Thoracic aorta (tissue), 2 donors: Measurements from ENCODE around the gene PREX1. TPM values are rescaled to one million over a fixed set of nuclear protein-coding genes. Genes with fewer than 3 reads are reported as not detected.

Source experiments
- ATAC-seq: fragments of 150-250 bp; one replicate; pipeline ENCODE4 v1.8.0; 2017; ENCODE audit warnings: low read depth; ENCODE audit not compliant: insufficient number of reproducible peaks, low FRiP score
- DNase-seq: peaks from one replicate; pipeline ENCODE4 v3.0.0-alpha.2; 2020; ENCODE audit warnings: low spot score
- H3K27ac ChIP-seq, 2 donors: fragments of 200-600 bp; sonication (generic); 1 replicate in 1 of 2; 2 replicates in 1 of 2; pipeline ENCODE4 v1.5.1; 2016; ENCODE audit warnings: mild to moderate bottlenecking in 2 of 2, moderate library complexity in 2 of 2
- H3K27me3 ChIP-seq: fragments of 200-600 bp; sonication (generic); replicated peaks from 2 replicates; pipeline ENCODE4 v1.6.0; 2016; ENCODE audit warnings: mild to moderate bottlenecking; ENCODE audit not compliant: insufficient read depth
- H3K36me3 ChIP-seq: fragments of 200-600 bp; sonication (generic); one replicate; pipeline ENCODE4 v1.5.1; 2016
- H3K4me1 ChIP-seq, 2 donors: fragments of 200-600 bp; sonication (generic); 1 replicate in 1 of 2; 2 replicates in 1 of 2; pipeline versions ENCODE4 v1.5.1 to v1.6.0; 2016; ENCODE audit warnings: low read depth in 2 of 2, mild to moderate bottlenecking in 1 of 2; ENCODE audit not compliant: control insufficient read depth in 1 of 2
- H3K4me3 ChIP-seq: fragments of 200-600 bp; sonication (generic); 2 replicates; pipeline ENCODE4 v1.5.1; 2016; ENCODE audit warnings: mild to moderate bottlenecking
- H3K9me3 ChIP-seq: fragments of 200-600 bp; sonication (generic); 2 replicates; pipeline ENCODE4 v1.5.1; 2016
- CTCF ChIP-seq: fragments of 200-600 bp; sonication (generic); IDR thresholded peaks from one replicate; pipeline ENCODE4 v1.5.1; 2019; ENCODE audit warnings: antibody characterized with exemption
- total RNA-seq, 2 donors: library from RNA; depleted of rRNA; stranded (reverse); fragments of >200 nt; gene quantifications; one replicate each; pipeline versions ENCODE4 v1.1.0 to v1.2.3, GENCODE V29; 2016

The PREX1 gene
- total RNA-seq, 2 donors from 2014 or later, result 94.6 to 101 TPM

GRCh38 chr20:48727226-48727625, 100.6 kb downstream of the PREX1 start:
- Histone ChIP-seq H3K4me3 (no peak overlapping the region), H3K4me1 (peaks cover 34 to 53% of the 10 kb centered on the region in 2 donors), H3K9me3 (no peaks in the 10 kb centered on the region), H3K36me3 (no peaks in the 10 kb centered on the region), H3K27me3 (no peaks in the 10 kb centered on the region), H3K27ac (peak overlapping the region in 1 of 2 donors; percentile 99)
- ATAC-seq (no peak), DNase-seq (no peak)
- TF ChIP-seq CTCF, result no peak

GRCh38 chr20:48725555-48725991, 102.2 kb downstream of the PREX1 start:
- TF ChIP-seq CTCF, result no peak
- Histone ChIP-seq H3K4me3 (no peak overlapping the region), H3K36me3 (no peaks in the 10 kb centered on the region), H3K27me3 (no peaks in the 10 kb centered on the region), H3K27ac (peak overlapping the region; percentile 99 to 100), H3K9me3 (no peaks in the 10 kb centered on the region), H3K4me1 (peaks cover 44 to 61% of the 10 kb centered on the region in 2 donors)
- ATAC-seq (no peak), DNase-seq (no peak)

GRCh38 chr20:48724891-48725554, 102.8 kb downstream of the PREX1 start:
- no peak for ATAC-seq

GRCh38 chr20:48724382-48724781, 103.4 kb downstream of the PREX1 start:
- no peak for TF ChIP-seq CTCF
- ATAC-seq, result no peak

More at GRCh38 chr20:48724891-48725554, 102.8 kb downstream of the PREX1 start:
- H3K9me3 ChIP-seq, result no peaks in the 10 kb centered on the region
- no peak for DNase-seq
- peak overlapping the region; percentile 99 to 100 for H3K27ac ChIP-seq
- H3K4me3 ChIP-seq, result no peak overlapping the region
- no peak for TF ChIP-seq CTCF
- H3K27me3 ChIP-seq, result no peaks in the 10 kb centered on the region
- H3K36me3 ChIP-seq, result no peaks in the 10 kb centered on the region
- H3K4me1 ChIP-seq, result peaks cover 49 to 67% of the 10 kb centered on the region in 2 donors

GRCh38 chr20:48723308-48724264, 104.2 kb downstream of the PREX1 start:
- peak; percentile 41 for DNase-seq
- H3K4me3 ChIP-seq, result peak overlapping the region; percentile 46
- TF ChIP-seq CTCF, result peak; percentile 22
- H3K4me1 ChIP-seq, result peaks cover 54 to 73% of the 10 kb centered on the region in 2 donors
- peak; percentile 31 for ATAC-seq
- no peaks in the 10 kb centered on the region for H3K9me3 ChIP-seq
- peak overlapping the region; percentile 99 to 100 for H3K27ac ChIP-seq
- no peaks in the 10 kb centered on the region for H3K36me3 ChIP-seq
- no peaks in the 10 kb centered on the region for H3K27me3 ChIP-seq

More at GRCh38 chr20:48724382-48724781, 103.4 kb downstream of the PREX1 start:
- no peaks in the 10 kb centered on the region for H3K36me3 ChIP-seq
- H3K27me3 ChIP-seq, result no peaks in the 10 kb centered on the region
- H3K4me1 ChIP-seq, result peaks cover 54 to 73% of the 10 kb centered on the region in 2 donors
- H3K27ac ChIP-seq, result peak overlapping the region; percentile 99 to 100
- H3K9me3 ChIP-seq, result no peaks in the 10 kb centered on the region
- DNase-seq, result no peak
- H3K4me3 ChIP-seq, result no peak overlapping the region
